Thyroid gland (tissue), 4 donors: ENCODE data around the gene MRPS6.

Experiments
- CTCF ChIP-seq, 6 experiments: fragments of 200-600 bp in 3 of 6; fragments of 450-650 bp in 3 of 6; sonication (generic) in 3 of 6; IDR thresholded peaks; one replicate each; pipeline ENCODE4 v1.5.1; 2016 to 2019; ENCODE audit warnings: antibody characterized with exemption in 6 of 6, mild to moderate bottlenecking in 2 of 6, inconsistent platforms in 1 of 6, moderate library complexity in 1 of 6
- POLR2A ChIP-seq, 2 donors: fragments of 450-650 bp; IDR thresholded peaks; one replicate each; pipeline ENCODE4 v1.6.1; 2017; ENCODE audit warnings: antibody characterized with exemption in 2 of 2, mild to moderate bottlenecking in 2 of 2, moderate library complexity in 1 of 2

GRCh38 chr21:34027721-34028461, 45.5 kb upstream of the MRPS6 start:
- TF ChIP-seq CTCF (IDR thresholded peaks at IDR 0.05) (no peak), POLR2A (IDR thresholded peaks at IDR 0.05) (no peak)
